ENCODE results near the gene FAM200C. TPM values are rescaled to one million over a fixed set of nuclear protein-coding genes. Genes with fewer than 3 reads are reported as not detected.

Gene FAM200C
- total RNA-seq, 1 donor from 2014 or later, result 3.2 TPM

DNA sequence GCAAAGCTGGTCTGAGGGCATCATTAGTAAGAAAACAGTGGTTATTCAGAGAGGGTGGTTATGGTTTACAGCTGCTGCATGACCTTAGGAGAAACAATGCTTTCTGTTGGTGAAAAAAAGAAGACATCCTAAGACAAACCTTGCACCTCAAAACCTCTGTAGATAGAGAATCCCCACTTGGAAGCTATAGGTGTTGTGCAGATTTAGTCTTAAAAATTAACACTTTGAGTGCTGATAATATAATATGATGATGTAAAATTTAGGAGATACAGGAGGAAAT is 20.4 kb upstream of the FAM200C start:
- H3K36me3 Mint-ChIP-seq (ENCODE audit: low read depth, unreplicated experiment), result no peaks in the 10 kb centered on the region
- peaks cover 11% of the 10 kb centered on the region for H3K27me3 Mint-ChIP-seq (ENCODE audit: unreplicated experiment)
- TF ChIP-seq, protein P1, sequence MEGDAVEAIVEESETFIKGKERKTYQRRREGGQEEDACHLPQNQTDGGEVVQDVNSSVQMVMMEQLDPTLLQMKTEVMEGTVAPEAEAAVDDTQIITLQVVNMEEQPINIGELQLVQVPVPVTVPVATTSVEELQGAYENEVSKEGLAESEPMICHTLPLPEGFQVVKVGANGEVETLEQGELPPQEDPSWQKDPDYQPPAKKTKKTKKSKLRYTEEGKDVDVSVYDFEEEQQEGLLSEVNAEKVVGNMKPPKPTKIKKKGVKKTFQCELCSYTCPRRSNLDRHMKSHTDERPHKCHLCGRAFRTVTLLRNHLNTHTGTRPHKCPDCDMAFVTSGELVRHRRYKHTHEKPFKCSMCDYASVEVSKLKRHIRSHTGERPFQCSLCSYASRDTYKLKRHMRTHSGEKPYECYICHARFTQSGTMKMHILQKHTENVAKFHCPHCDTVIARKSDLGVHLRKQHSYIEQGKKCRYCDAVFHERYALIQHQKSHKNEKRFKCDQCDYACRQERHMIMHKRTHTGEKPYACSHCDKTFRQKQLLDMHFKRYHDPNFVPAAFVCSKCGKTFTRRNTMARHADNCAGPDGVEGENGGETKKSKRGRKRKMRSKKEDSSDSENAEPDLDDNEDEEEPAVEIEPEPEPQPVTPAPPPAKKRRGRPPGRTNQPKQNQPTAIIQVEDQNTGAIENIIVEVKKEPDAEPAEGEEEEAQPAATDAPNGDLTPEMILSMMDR (IDR thresholded peaks at IDR 0.05; ENCODE audit: unreplicated experiment), result no peak
- no peak for DNase-seq (ENCODE audit: low spot score)
- H3K27ac Mint-ChIP-seq (ENCODE audit: unreplicated experiment), result peak overlapping the region; percentile 100
- H3K9me3 Mint-ChIP-seq (ENCODE audit: unreplicated experiment), result no peaks in the 10 kb centered on the region
- H3K4me1 Mint-ChIP-seq (ENCODE audit: unreplicated experiment), result peaks cover 32% of the 10 kb centered on the region
- H3K4me3 Mint-ChIP-seq (ENCODE audit: unreplicated experiment), result peak overlapping the region; percentile 7

DNA sequence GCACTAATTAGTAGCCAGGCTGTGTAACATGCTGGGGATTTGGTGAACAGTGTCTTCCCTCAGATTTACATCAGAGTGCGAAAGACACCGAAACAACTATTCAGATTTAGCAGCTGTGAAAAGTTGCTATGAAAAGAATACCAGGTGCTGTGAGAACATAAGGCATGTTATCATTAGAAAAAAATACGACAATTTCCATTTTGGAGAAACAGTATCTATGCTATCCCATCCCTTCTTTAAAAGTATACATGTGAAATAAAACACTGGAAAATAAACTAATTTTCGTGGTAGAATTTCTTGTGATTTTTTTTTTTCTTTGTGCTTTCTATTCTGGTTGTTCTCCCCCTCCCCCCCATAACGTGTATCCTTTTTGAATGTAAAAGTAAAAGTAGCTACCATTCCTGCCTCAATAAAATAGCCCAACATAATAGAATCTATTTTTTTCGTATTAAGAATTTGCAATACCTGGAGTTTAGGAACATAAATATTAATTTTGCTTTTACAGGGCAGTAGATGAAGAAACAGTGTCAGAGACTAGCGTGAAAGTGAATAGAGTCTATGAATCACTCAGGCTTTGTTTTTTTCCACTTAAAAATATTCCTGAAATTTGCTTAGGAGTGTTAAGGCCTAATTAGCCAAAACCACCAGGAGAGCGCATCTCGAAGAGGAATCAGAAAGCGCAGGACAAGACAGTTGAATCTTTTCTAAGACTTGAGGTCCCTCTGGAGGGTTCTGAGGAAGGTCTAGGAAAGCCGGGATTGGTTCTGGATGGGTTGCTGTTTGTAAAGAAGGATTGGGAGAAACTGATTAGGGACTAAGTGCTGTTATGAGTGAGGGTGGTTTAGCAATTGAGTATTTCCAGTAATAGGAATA is 19.8 kb upstream of the FAM200C start:
- Mint-ChIP-seq H3K4me3 (ENCODE audit: unreplicated experiment) (peak overlapping the region; percentile 98), H3K9me3 (ENCODE audit: unreplicated experiment) (no peaks in the 10 kb centered on the region), H3K27ac (ENCODE audit: unreplicated experiment) (peak overlapping the region; percentile 100), H3K4me1 (ENCODE audit: unreplicated experiment) (peaks cover 32% of the 10 kb centered on the region), H3K36me3 (ENCODE audit: low read depth, unreplicated experiment) (no peaks in the 10 kb centered on the region), H3K27me3 (ENCODE audit: unreplicated experiment) (peaks cover 11% of the 10 kb centered on the region)
- TF ChIP-seq, protein P1 (IDR thresholded peaks at IDR 0.05; ENCODE audit: unreplicated experiment), result no peak
- no peak for DNase-seq (ENCODE audit: low spot score)

DNA sequence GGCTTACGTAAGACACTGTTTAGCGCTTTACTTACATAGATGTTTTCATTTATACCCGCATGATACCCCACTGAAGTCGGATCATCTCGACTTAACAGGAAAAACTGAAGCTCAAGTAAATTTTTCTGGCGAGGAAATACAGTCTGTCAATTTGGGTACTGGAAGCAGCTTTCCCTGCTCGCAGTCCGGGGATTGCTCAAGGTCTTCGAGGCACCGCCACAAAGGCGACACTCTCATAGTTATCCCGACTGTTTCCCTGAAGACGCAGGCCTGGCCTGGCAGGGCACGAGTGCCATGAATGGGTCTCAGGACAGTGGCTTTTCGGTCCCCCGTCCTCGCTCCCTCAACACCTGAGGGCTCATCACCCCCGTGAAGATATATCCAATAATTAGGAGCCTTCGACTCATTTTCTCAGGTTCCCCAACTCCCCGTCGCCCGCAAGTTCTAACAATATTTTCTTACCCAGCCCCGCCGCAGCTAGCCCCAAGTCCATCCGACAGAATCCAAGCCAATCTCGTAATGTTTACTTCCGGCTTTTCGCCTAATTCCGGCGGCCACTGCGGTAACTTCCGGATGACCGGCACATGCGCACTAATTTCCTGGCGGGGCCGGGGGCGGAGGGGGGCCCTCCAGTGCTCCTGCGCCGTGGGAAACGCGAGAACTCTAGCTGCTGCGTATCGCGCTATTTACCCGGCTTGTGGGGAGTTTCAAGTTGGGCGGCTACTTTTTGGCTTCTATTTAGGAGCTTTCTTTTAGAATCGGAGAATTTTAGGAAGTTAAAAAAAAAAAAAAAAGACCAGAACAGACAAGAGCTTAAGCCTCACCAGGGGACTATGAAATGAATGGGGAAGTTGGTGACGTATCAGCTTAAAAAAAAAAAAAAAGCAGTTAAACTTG is 19.0 kb upstream of the FAM200C start, which contains the start of gene SLU7:
Gene SLU7, minus strand, starts transcription at position 521 of the 897 bp plus-strand sequence. CDS start 3,787 bp downstream, outside the sequence.
- TF ChIP-seq, protein P1 (IDR thresholded peaks at IDR 0.05; ENCODE audit: unreplicated experiment), result no peak
- peak; percentile 95 for DNase-seq (ENCODE audit: low spot score)
- Mint-ChIP-seq H3K9me3 (ENCODE audit: unreplicated experiment) (no peaks in the 10 kb centered on the region), H3K27ac (ENCODE audit: unreplicated experiment) (peak within 1 kb of the TSS; percentile 100), H3K36me3 (ENCODE audit: low read depth, unreplicated experiment) (no peaks in the 10 kb centered on the region), H3K27me3 (ENCODE audit: unreplicated experiment) (peaks cover 11% of the 10 kb centered on the region), H3K4me1 (ENCODE audit: unreplicated experiment) (peaks cover 32% of the 10 kb centered on the region), H3K4me3 (ENCODE audit: unreplicated experiment) (peak within 1 kb of the TSS; percentile 98)

DNA sequence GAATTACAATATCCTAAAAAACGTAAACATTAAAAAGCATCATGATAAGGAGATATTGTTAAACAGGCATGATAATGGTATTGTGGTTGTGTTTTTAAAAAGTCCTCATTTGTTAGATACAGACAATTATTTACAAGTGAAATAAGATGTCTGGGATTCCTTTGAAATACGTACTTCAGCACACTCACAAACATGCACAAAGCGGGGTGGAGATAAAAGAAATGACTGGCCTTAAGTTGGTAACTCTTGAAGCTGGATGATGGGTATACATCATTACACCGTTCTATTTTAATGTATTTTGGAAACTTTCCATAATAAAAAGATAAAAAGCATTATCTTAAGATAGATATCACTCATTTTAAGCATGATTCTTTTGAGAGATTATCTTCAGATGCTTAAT is 1.0 kb downstream of the FAM200C start:
- Mint-ChIP-seq H3K4me3 (ENCODE audit: unreplicated experiment) (peak overlapping the region; percentile 95), H3K27ac (ENCODE audit: unreplicated experiment) (peak overlapping the region; percentile 93), H3K4me1 (ENCODE audit: unreplicated experiment) (peaks cover 10% of the 10 kb centered on the region), H3K9me3 (ENCODE audit: unreplicated experiment) (no peaks in the 10 kb centered on the region), H3K27me3 (ENCODE audit: unreplicated experiment) (peaks cover 2% of the 10 kb centered on the region), H3K36me3 (ENCODE audit: low read depth, unreplicated experiment) (peaks cover 9% of the 10 kb centered on the region)
- no peak for DNase-seq (ENCODE audit: low spot score)
- TF ChIP-seq, protein P1 (IDR thresholded peaks at IDR 0.05; ENCODE audit: unreplicated experiment), result no peak
